Melanocyte of skin (primary cell): Measurements from ENCODE around the gene MUC20. TPM values are rescaled to one million over a fixed set of nuclear protein-coding genes. Genes with fewer than 3 reads are reported as not detected.

Experiments used
- small RNA-seq, 2 donors: library from RNA; depleted of rRNA; stranded (forward); fragments of <200 nt; gene quantifications; one replicate each; pipeline ENCODE3, GENCODE V24; 2012
- total RNA-seq, 2 donors: library from RNA; depleted of rRNA; stranded (reverse); fragments of >200 nt; gene quantifications; 2 replicates each; pipeline ENCODE4 v1.2.3, GENCODE V29; 2012

Gene MUC20
- 1 to 10 TPM in 1 of 2 donors, under 1 TPM in 1; under 0.01 to 1.3 TPM for total RNA-seq

DNA sequence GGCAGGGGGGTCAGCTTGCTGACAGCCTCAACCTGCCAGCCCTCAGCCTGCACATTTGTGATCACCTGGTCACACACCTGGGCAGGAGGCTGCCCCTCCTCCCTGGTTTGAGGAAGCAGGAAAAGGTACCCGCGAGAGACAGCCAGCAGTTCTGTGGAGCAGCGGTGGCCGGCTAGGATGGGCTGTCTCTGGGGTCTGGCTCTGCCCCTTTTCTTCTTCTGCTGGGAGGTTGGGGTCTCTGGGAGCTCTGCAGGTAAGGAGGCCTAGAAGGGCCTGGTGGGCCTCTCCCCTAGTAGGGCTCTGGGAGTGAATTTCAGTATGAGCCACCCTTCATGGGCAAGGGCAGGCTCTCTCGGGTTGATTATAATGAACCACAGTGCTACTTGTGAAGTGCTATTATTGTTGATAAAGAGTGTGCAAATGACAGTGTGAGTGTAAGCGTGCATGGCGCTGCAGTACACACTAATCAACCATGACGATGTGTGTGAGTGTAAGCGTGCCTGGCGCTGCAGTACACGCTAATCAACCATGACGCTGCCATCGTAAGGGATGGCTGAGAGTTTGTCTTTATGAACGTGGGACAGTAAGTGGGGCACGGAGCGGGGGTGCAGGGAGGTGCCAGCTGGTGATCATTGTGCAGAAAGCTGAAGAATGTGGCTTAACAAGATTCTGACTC is at the start of gene MUC20:
TSS of gene MUC20 (plus strand) at position 148 of the 676 bp plus-strand sequence. CDS start at position 178, 30 bp downstream.

Small RNAs within 50 kb of the gene (small RNA-seq; reads per million reads assigned to genes)
- gene MIR570: 0.17 to 0.52 reads per million in 2 donors

Other genes starting within 250 kb of the MUC20 start
- 10 to 100 TPM; 47.8 to 56.6 TPM for gene PPP1R2, start 177.7 kb upstream of the MUC20 start, total RNA-seq
- gene APOD, start 137.0 kb upstream of the MUC20 start, total RNA-seq: 100 to 1,000 TPM in 1 of 2 donors, 10 to 100 TPM in 1; 26.6 to 162 TPM
- gene MUC4, start 91.0 kb downstream of the MUC20 start, total RNA-seq: not detected
- gene TNK2, start 187.6 kb downstream of the MUC20 start, total RNA-seq: 10 to 100 TPM; 12.0 to 13.0 TPM